Activated T-cell treated with anti-CD3 and anti-CD28 coated beads for 4 hours (primary cell): Measurements from ENCODE around the gene SOX6.

Experiments used
- DNase-seq: peaks from one replicate; pipeline ENCODE4 v3.0.0-alpha.2; 2020

SOX6 gene

GRCh38 chr11:16262645-16262955 is 93.7 kb downstream of the SOX6 start:
- DNase-seq, result no peak

GRCh38 chr11:16261836-16262644 is 94.3 kb downstream of the SOX6 start:
- no peak for DNase-seq

GRCh38 chr11:16252373-16252772 is 104.0 kb downstream of the SOX6 start:
- DNase-seq, result no peak

GRCh38 chr11:16248248-16248647 is 108.1 kb downstream of the SOX6 start:
- no peak for DNase-seq

- no peak for DNase-seq
Observed at GRCh38 chr11:16242806-16243205, 113.5 kb downstream of the SOX6 start.

GRCh38 chr11:16240687-16241086 is 115.7 kb downstream of the SOX6 start:
- DNase-seq, result no peak

GRCh38 chr11:16239141-16240105 is 116.9 kb downstream of the SOX6 start:
- DNase-seq, result no peak

GRCh38 chr11:16226245-16226644 is 130.1 kb downstream of the SOX6 start:
- DNase-seq, result no peak

GRCh38 chr11:16225623-16226022 is 130.7 kb downstream of the SOX6 start:
- DNase-seq, result no peak

GRCh38 chr11:16223558-16223957 is 132.8 kb downstream of the SOX6 start:
- no peak for DNase-seq

GRCh38 chr11:16217631-16218030 is 138.7 kb downstream of the SOX6 start:
- no peak for DNase-seq

- no peak for DNase-seq
Observed at GRCh38 chr11:16216831-16217230, 139.5 kb downstream of the SOX6 start.

- no peak for DNase-seq
Observed at GRCh38 chr11:16215352-16215751, 141.0 kb downstream of the SOX6 start.

- DNase-seq, result no peak
Observed at GRCh38 chr11:16211407-16211806, 144.9 kb downstream of the SOX6 start.

GRCh38 chr11:16204261-16204660 is 152.1 kb downstream of the SOX6 start:
- no peak for DNase-seq

GRCh38 chr11:16195651-16196050 is 160.7 kb downstream of the SOX6 start:
- no peak for DNase-seq

- no peak for DNase-seq
Observed at GRCh38 chr11:16194566-16194965, 161.8 kb downstream of the SOX6 start.

GRCh38 chr11:16193897-16194381 is 162.4 kb downstream of the SOX6 start:
- DNase-seq, result no peak

GRCh38 chr11:16191868-16192240 is 164.5 kb downstream of the SOX6 start:
- DNase-seq, result no peak

- no peak for DNase-seq
Observed at GRCh38 chr11:16191212-16191867, 165.0 kb downstream of the SOX6 start.

- DNase-seq, result no peak
Observed at GRCh38 chr11:16186680-16187079, 169.7 kb downstream of the SOX6 start.

GRCh38 chr11:16185042-16185441 is 171.3 kb downstream of the SOX6 start:
- no peak for DNase-seq

- no peak for DNase-seq
Observed at GRCh38 chr11:16184588-16184987, 171.8 kb downstream of the SOX6 start.
